HuH-7 (cell line): ENCODE results near the gene MEGF11.
A peak's percentile ranks its signal among the peaks of the same experiment; 100 is the strongest.

Experiments
- DNase-seq: peaks from one replicate; pipeline ENCODE4 v3.0.0; 2011; ENCODE audit warnings: low spot score

The MEGF11 gene

GRCh38 chr15:66057089-66057488, 196.5 kb downstream of the MEGF11 start:
- no peak for DNase-seq

DNA sequence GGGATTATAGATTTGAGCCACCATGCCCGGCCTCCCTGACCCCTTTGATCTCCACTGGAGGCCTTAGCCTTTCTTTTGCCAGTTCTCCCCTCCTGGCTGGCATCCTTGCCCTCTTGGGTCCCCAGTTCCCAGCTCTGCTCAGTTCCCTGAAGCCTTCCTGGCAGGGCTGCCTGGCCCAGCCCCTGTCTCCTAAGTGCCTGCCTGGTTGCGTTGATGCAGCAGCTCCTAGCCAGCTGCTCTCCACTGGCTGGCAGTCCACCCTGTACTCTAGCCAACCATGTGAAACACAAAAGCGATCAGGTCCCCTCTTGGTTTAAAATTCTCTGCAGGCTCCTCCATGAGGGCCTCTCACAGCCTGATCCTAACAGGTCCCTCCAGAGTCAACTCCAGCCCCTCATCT, 199.6 kb downstream of the MEGF11 start:
- no peak for DNase-seq

- DNase-seq = no peak
Observed at GRCh38 chr15:66051833-66052232, 201.7 kb downstream of the MEGF11 start.

- no peak for DNase-seq
Observed at GRCh38 chr15:66050264-66050663, 203.3 kb downstream of the MEGF11 start.

GRCh38 chr15:66049353-66049752, 204.2 kb downstream of the MEGF11 start:
- no peak for DNase-seq

GRCh38 chr15:66047321-66048024, 206.1 kb downstream of the MEGF11 start:
- DNase-seq = no peak

- DNase-seq = peak; percentile 26
Observed at GRCh38 chr15:66046751-66047150, 206.8 kb downstream of the MEGF11 start.

DNA sequence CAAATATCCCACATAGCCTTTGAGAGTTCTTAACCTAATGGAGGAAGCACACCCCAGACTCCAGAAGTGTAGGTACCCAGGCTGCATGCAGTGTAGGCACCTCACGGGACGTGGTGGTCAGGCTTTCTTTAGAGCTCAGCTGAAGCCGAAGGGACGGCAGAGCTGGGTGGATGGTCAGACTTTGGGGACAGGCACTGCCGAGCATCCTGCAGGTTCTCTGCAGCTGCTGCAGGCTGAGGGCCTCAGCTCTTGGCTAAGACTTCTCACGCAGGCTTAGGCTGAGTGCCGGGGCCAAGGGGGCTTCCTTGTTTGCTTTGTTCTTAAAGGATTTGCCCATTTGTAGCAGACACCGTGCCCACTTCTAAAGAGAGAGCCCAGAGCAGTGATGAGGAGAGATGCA, 207.2 kb downstream of the MEGF11 start:
- no peak for DNase-seq

DNA sequence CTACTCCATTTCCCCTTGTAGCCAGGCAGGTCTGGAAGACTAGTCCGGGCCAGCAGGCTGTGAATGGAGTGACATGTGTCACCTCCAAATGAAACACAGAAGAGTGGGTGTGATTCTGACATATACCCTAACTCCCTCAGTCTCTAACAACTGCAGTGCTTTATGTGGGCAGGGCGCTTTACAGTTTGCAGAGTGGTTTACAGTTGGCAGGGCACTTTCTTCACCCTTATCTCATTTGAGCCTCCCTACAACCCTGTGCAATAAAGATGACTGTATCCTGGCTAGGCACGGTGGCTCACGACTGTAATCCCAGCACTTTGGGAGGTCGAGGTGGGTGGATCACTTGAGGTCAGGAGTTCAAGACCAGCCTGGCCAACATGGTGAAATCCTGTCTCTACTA, 208.0 kb downstream of the MEGF11 start:
- DNase-seq = no peak

DNA sequence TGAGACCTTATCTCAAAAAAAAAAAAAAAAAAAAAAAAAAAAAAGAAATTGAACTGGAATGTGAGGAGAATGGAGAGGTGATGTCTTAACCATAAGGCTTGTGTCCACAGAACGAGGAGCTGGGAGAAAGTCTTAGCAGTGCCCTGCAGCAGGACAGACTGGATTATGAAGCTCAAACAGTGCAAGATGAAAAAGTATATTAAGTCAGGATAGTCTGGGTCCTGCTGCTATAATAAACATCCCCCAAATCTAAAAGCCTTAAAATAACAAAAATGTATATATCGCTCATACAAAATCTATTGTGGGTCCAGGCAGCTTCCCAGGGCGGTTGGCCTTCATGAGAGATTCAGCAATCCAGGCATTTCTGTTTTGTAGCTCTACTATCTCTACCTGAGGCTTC, 208.7 kb downstream of the MEGF11 start:
- no peak for DNase-seq

DNA sequence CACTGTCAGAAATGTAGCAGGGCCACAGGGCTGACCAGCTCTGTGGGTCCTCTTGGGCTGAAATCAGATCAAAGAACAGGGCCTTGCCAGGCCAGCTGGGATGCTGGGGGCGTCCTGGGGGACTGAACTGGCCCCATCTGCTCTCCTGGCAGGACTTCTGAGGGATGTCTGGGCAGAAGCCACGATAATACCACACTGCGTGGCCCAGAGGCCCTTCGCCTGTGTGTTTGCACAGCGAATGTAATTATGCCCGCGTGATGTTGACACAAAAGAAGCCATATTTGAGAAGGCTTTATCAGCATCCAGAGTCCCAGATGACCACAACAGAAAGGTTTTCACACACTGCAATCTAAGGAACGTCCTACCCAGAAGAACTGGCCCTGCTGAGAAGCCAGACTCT, 210.3 kb downstream of the MEGF11 start:
- DNase-seq = peak; percentile 64

GRCh38 chr15:66042624-66043023, 210.9 kb downstream of the MEGF11 start:
- DNase-seq = no peak

DNA sequence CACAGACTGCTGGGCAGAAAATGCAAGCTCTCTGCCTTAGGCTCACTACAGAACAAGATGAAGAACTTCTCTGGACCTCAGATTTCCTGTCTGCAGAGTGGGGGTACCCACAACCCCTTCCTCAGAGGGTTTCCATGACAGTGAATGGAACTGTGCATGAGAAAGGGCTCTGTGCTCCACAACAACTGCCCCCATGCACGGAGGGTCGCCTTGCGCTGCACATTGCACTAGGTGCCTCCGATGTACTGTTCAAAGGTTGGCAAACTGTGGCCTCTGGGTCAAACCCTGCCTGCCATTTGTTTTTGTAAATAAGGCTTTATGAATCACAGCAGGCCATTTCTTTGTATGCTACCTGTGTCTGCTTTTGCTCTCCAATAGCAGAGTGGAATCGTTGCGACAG, 212.3 kb downstream of the MEGF11 start:
- no peak for DNase-seq

- DNase-seq = no peak
Observed at GRCh38 chr15:66040211-66040892, 213.2 kb downstream of the MEGF11 start.

DNA sequence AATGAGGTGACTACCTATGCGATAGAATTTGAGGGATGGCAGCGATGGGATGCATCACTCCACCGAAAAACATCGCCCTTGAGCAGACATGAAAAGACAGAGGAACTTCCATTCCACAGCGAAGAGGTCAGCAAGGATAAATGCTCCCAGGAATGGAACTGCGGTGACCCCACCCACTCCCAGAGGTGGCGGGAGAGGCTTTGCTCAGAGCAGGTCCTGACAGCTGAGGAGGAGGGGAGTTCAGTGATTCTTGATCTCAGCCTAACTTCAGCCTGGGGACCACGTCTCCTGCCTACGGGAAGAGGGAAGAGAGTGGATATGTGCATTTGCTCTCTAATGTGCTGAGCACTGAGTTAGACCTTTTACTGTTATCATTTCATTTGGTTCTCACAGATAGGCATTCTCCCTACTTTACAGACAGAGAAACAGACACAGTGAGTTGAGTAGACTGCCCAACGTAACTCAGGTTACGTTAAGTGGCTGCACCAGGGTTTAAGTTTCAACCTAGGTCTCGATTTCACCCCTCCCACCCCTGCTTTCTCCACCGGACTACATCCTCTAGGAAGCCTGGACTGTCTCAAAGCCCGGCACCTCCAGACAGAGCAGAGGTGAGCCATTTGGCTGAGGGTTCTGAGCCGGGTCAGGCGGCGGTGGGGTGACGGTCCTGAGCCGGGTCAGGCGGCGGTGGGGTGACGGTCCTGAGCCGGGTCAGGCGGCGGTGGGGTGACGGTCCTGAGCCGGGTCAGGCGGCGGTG, 214.3 kb downstream of the MEGF11 start:
- no peak for DNase-seq

- DNase-seq = no peak
Observed at GRCh38 chr15:66038387-66039116, 215.0 kb downstream of the MEGF11 start.

DNA sequence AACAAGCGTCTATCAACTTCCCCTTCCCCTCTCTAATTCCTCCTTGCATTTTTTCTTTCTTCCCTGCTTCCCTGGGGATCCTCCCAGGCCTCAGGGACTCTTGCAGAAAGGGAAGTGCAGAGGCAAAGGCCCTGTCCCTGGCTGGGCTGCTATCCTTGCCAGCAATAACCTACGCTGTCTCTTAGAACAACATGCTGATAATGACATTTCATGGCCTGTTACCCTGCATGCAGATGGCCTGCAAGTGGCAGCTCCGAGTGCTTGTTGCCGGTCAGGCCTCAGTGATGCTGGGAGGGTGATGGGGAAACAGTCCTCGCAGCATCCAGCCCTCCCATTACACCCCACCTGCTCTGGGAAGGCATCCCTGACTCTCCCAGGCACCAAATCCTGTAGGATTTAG, 216.7 kb downstream of the MEGF11 start:
- DNase-seq = no peak

- no peak for DNase-seq
Observed at GRCh38 chr15:66035901-66036300, 217.6 kb downstream of the MEGF11 start.

GRCh38 chr15:66033143-66033542, 220.4 kb downstream of the MEGF11 start:
- DNase-seq = no peak

- DNase-seq = no peak
Observed at GRCh38 chr15:66032006-66032405, 221.5 kb downstream of the MEGF11 start.

- no peak for DNase-seq
Observed at GRCh38 chr15:66030650-66031049, 222.9 kb downstream of the MEGF11 start.

- no peak for DNase-seq
Observed at GRCh38 chr15:66029650-66030049, 223.9 kb downstream of the MEGF11 start.
